ENCODE results near the gene SLC12A8.

GRCh38 chr3:125202197-125202596 is 10.4 kb downstream of the SLC12A8 start:
- TF ChIP-seq EZH2 (IDR thresholded peaks at IDR 0.05; ENCODE audit: insufficient read depth, poor library complexity, severe bottlenecking): no peak
- TF ChIP-seq EZH2phosphoT487 (IDR thresholded peaks at IDR 0.05; ENCODE audit: insufficient read depth, low read depth): no peak

All from GM23248 (cell line).